ENCODE results near the gene PI4K2A.
"Not testable (repeated sequence)": the region's sequence is repeated elsewhere in the genome, so short reads cannot be mapped to it uniquely, and the experiment has no call there.

PI4K2A gene

DNA sequence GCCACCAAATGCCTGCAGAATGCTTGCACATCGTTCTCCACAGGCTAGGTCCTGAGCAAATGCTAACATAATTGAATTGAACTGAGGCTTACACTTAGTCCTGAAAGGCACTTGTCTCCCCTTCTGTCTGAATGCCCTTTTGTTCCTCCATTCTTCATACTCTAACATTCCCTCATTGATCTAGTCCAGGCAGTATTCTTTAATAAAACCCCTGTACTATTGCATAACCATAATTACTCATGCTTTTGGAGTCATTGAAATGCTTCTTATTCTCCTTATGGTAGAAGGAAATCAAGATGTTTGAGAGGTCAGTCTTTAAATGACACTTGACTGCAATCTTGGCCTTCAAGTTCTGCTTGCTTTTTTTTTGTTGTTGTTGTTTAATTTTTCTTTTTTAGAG, 7.1 kb downstream of the PI4K2A start:
- TF ChIP-seq, protein P1, sequence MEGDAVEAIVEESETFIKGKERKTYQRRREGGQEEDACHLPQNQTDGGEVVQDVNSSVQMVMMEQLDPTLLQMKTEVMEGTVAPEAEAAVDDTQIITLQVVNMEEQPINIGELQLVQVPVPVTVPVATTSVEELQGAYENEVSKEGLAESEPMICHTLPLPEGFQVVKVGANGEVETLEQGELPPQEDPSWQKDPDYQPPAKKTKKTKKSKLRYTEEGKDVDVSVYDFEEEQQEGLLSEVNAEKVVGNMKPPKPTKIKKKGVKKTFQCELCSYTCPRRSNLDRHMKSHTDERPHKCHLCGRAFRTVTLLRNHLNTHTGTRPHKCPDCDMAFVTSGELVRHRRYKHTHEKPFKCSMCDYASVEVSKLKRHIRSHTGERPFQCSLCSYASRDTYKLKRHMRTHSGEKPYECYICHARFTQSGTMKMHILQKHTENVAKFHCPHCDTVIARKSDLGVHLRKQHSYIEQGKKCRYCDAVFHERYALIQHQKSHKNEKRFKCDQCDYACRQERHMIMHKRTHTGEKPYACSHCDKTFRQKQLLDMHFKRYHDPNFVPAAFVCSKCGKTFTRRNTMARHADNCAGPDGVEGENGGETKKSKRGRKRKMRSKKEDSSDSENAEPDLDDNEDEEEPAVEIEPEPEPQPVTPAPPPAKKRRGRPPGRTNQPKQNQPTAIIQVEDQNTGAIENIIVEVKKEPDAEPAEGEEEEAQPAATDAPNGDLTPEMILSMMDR (IDR thresholded peaks at IDR 0.05; ENCODE audit: low read depth, low read length), result no peak
- H3K4me3 ChIP-seq (ENCODE audit: low read depth, low read length), result no peak overlapping the region
- H3K9me3 ChIP-seq, result no peaks in the 10 kb centered on the region
- peaks cover 5% of the 10 kb centered on the region; the same call in 1 of the 2 replicates for H3K4me1 ChIP-seq
- H3K27me3 ChIP-seq, result no peaks in the 10 kb centered on the region
- no peak for DNase-seq
- H3K36me3 ChIP-seq, result peaks cover 46% of the 10 kb centered on the region

DNA sequence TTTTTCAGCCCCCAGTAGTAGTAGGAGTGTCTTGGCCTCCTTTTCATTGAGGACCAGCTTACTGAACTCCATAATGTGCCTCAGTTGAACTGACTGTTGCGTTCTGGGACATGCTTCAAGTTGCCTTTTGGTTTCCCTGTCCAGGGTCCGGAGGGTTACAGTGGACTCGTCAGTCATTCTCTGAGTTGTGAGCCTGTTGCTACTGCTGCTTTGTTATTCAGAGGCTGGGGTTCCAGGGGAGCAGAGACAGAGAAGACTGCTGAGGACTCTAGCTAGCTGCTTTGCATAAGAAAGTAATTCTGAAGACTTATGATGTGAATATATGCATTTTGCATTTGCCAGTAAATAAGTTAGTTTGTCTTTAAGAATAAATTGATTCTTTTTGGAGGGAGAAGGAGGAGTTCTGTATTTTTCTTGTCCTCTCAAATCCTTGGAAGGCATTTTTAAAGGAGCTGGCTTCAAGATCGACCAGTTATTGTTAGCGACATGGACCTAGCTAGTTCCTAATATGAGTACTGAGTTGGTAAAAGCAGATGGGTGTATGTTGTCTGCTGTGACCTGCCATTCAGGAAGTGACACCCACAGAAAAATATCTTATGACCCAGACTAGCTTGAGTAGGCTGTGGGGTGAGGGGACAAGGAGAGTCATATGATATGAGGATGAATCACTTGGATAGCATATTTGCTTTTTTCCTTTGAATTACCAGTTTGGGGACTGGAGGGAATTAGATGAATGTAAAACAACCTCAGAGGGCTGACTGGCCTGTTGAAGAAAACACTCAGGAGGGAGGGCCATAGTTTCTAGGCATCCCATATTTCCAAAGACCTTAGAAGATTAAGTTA, 8.3 kb downstream of the PI4K2A start:
- TF ChIP-seq, protein P1 (IDR thresholded peaks at IDR 0.05; ENCODE audit: low read depth, low read length), result no peak
- Histone ChIP-seq H3K9me3 (no peaks in the 10 kb centered on the region; the same call in 1 of the 2 replicates), H3K4me1 (peaks cover 5% of the 10 kb centered on the region; the same call in 1 of the 2 replicates), H3K36me3 (peaks cover 57% of the 10 kb centered on the region), H3K27me3 (no peaks in the 10 kb centered on the region), H3K4me3 (ENCODE audit: low read depth, low read length) (no peak overlapping the region)
- DNase-seq, result no peak

- H3K4me1 ChIP-seq; DNase-seq; H3K9me3 ChIP-seq; H3K4me3 ChIP-seq (ENCODE audit: low read depth, low read length); H3K27me3 ChIP-seq: not testable (repeated sequence)
- peaks cover 55% of the 10 kb centered on the region for H3K36me3 ChIP-seq
Measured at GRCh38 chr10:97649405-97649750, 8.9 kb downstream of the PI4K2A start.

DNA sequence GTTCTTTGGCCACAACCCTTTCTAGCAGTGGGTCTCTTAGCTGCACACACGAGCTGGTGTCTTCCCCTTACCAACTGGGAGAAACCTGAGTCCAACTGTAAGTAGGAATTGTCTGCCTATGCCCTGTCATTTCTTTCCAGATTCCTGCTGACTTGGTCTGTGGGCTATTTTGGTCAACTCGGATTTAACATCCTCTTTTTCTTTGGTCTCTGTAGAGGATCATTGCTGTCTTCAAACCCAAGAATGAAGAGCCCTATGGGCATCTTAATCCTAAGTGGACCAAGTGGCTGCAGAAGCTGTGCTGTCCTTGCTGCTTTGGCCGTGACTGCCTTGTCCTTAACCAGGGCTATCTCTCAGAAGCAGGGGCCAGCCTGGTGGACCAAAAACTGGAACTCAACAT, 10.3 kb downstream of the PI4K2A start:
- Histone ChIP-seq H3K4me3 (ENCODE audit: low read depth, low read length) (no peak overlapping the region), H3K27me3 (no peaks in the 10 kb centered on the region), H3K9me3 (no peaks in the 10 kb centered on the region; the same call in 1 of the 2 replicates), H3K36me3 (peaks cover 49% of the 10 kb centered on the region), H3K4me1 (peaks cover 5% of the 10 kb centered on the region; the same call in 1 of the 2 replicates)
- TF ChIP-seq, protein P1 (IDR thresholded peaks at IDR 0.05; ENCODE audit: low read depth, low read length), result no peak
- DNase-seq, result no peak

GRCh38 chr10:97651773-97652172, 11.3 kb downstream of the PI4K2A start:
- no peak for DNase-seq
- no peaks in the 10 kb centered on the region; the same call in 1 of the 2 replicates for H3K9me3 ChIP-seq
- no peaks in the 10 kb centered on the region for H3K27me3 ChIP-seq
- no peak overlapping the region for H3K4me3 ChIP-seq (ENCODE audit: low read depth, low read length)
- TF ChIP-seq, protein P1 (IDR thresholded peaks at IDR 0.05; ENCODE audit: low read depth, low read length), result no peak
- H3K36me3 ChIP-seq, result peaks cover 52% of the 10 kb centered on the region
- H3K4me1 ChIP-seq, result peaks cover 7% of the 10 kb centered on the region; the same call in 1 of the 2 replicates

DNA sequence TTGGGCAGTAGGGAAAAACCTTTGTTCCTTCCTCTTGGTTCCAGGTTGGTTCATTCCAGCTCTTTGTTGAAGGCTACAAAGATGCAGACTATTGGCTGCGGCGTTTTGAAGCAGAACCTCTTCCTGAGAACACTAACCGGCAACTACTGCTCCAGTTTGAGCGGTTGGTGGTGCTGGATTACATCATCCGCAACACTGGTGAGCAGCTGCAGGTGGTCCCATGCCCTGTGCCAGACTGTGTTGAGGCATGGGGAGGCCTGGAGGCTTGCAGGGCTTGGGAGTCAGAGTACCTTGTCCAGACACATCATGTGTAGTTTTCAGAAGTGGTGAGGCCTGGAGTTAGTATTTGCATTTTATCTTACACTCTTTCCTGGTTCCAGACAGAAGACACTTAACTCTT, 16.3 kb downstream of the PI4K2A start:
- H3K4me1 ChIP-seq, result peaks cover 15% of the 10 kb centered on the region
- DNase-seq, result peak; percentile 34
- H3K9me3 ChIP-seq, result no peaks in the 10 kb centered on the region; the same call in 1 of the 2 replicates
- H3K27me3 ChIP-seq, result no peaks in the 10 kb centered on the region
- peaks cover 47% of the 10 kb centered on the region for H3K36me3 ChIP-seq
- TF ChIP-seq, protein P1 (IDR thresholded peaks at IDR 0.05; ENCODE audit: low read depth, low read length), result no peak
- no peak overlapping the region for H3K4me3 ChIP-seq (ENCODE audit: low read depth, low read length)

Data from BE2C (cell line).